ENCODE measurements around the gene ARHGAP29.
A peak's percentile ranks its signal among the peaks of the same experiment; 100 is the strongest.

GRCh38 chr1:94237291-94238226 is at the start of gene ARHGAP29:
- TF ChIP-seq, protein P1, sequence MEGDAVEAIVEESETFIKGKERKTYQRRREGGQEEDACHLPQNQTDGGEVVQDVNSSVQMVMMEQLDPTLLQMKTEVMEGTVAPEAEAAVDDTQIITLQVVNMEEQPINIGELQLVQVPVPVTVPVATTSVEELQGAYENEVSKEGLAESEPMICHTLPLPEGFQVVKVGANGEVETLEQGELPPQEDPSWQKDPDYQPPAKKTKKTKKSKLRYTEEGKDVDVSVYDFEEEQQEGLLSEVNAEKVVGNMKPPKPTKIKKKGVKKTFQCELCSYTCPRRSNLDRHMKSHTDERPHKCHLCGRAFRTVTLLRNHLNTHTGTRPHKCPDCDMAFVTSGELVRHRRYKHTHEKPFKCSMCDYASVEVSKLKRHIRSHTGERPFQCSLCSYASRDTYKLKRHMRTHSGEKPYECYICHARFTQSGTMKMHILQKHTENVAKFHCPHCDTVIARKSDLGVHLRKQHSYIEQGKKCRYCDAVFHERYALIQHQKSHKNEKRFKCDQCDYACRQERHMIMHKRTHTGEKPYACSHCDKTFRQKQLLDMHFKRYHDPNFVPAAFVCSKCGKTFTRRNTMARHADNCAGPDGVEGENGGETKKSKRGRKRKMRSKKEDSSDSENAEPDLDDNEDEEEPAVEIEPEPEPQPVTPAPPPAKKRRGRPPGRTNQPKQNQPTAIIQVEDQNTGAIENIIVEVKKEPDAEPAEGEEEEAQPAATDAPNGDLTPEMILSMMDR (IDR thresholded peaks at IDR 0.05): no peak
- peak; percentile 67 to 90 (median 73) for TF ChIP-seq POLR2AphosphoS5 (IDR thresholded peaks at IDR 0.05)
- peak; percentile 78 for TF ChIP-seq POLR2A (IDR thresholded peaks at IDR 0.05)
